B cell (primary cell): ENCODE results near the gene PLEKHA7. TPM values are rescaled to one million over a fixed set of nuclear protein-coding genes. Genes with fewer than 3 reads are reported as not detected.

Experiments used
- ATAC-seq: fragments of 200-7000 bp; cut with Tn5 transposase; one replicate; pipeline ENCODE4 v1.10.0; 2021; ENCODE audit warnings: low read depth, mild to moderate bottlenecking, moderate number of reproducible peaks, moderate library complexity
- CTCF ChIA-PET: fragments of 350-600 bp; sonication (Branson Sonifier 250); formaldehyde crosslinking; loops from one replicate; lab custom pipeline; 2021; ENCODE audit warnings: antibody characterized with exemption, inconsistent platforms; lab: Charles Lee
- POLR2A ChIA-PET: fragments of 350-600 bp; sonication (Branson Sonifier 250); formaldehyde crosslinking; loops from one replicate; lab custom pipeline; 2021; ENCODE audit warnings: antibody characterized with exemption; lab: Charles Lee
- DNase-seq: peaks from one replicate; pipeline ENCODE4 v3.0.0; 2013
- H2AFZ ChIP-seq: 2 replicates; pipeline ENCODE4 v1.6.1; 2012; ENCODE audit warnings: mild to moderate bottlenecking, low read depth, low read length; ENCODE audit not compliant: insufficient read depth, poor library complexity, severe bottlenecking
- H3K27ac ChIP-seq, 2 donors: 1 replicate in 1 of 2; 2 replicates in 1 of 2; pipeline ENCODE4 v1.5.1; 2012 to 2013; ENCODE audit warnings: low read length in 2 of 2, mild to moderate bottlenecking in 2 of 2, moderate library complexity in 1 of 2
- H3K27me3 ChIP-seq, 4 experiments: fragments of 200-600 bp in 1 of 4; sonication (generic) in 1 of 4; replicated peaks in 1 of 4; 1 replicate in 2 of 4; 2 replicates in 2 of 4; pipeline versions ENCODE4 v1.6.1 to v1.7.0; 2013 to 2016; ENCODE audit warnings: low read length in 3 of 4, mild to moderate bottlenecking in 2 of 4, mixed read lengths in 1 of 4, moderate library complexity in 1 of 4; ENCODE audit not compliant: insufficient read depth in 4 of 4, control insufficient read depth in 3 of 4; ENCODE audit errors: control extremely low read depth in 1 of 4
- H3K36me3 ChIP-seq, 2 experiments: replicated peaks in 1 of 2; 1 replicate in 1 of 2; 2 replicates in 1 of 2; pipeline versions ENCODE4 v1.6.1 to v1.7.1; 2013; ENCODE audit warnings: low read length in 1 of 2; ENCODE audit not compliant: insufficient read depth in 2 of 2, control insufficient read depth in 1 of 2; ENCODE audit errors: control extremely low read depth in 1 of 2, extremely low read depth in 1 of 2
- H3K4me1 ChIP-seq, 2 donors: fragments of 200-600 bp in 1 of 2; sonication (generic) in 1 of 2; 1 replicate in 1 of 2; 2 replicates in 1 of 2; pipeline versions ENCODE4 v1.5.1 to v1.6.1; 2013 to 2017; ENCODE audit warnings: low read length in 2 of 2; ENCODE audit not compliant: control insufficient read depth in 2 of 2, insufficient read depth in 2 of 2
- H3K4me2 ChIP-seq: replicated peaks from 2 replicates; pipeline ENCODE3; 2012; ENCODE audit warnings: mild to moderate bottlenecking, low read depth, low read length; ENCODE audit not compliant: poor library complexity, severe bottlenecking
- H3K4me3 ChIP-seq, 5 experiments: fragments of 200-600 bp in 1 of 5; sonication (generic) in 1 of 5; 1 replicate in 3 of 5; 2 replicates in 2 of 5; pipeline versions ENCODE4 v1.5.1 to v1.7.0; 2011 to 2016; ENCODE audit warnings: low read length in 4 of 5, mild to moderate bottlenecking in 4 of 5, low read depth in 2 of 5, control low read depth in 1 of 5, moderate library complexity in 1 of 5; ENCODE audit not compliant: insufficient read depth in 1 of 5; ENCODE audit errors: control extremely low read depth in 1 of 5, extremely low read depth in 1 of 5
- H3K79me2 ChIP-seq: fragments of 200-600 bp; sonication (generic); one replicate; pipeline ENCODE4 v1.6.0; 2016; ENCODE audit warnings: low read length; ENCODE audit not compliant: control insufficient read depth, insufficient read depth
- H3K9ac ChIP-seq: fragments of 200-600 bp; sonication (generic); 2 replicates; pipeline ENCODE4 v1.6.1; 2017; ENCODE audit warnings: mild to moderate bottlenecking, low read length, moderate library complexity
- H3K9me3 ChIP-seq, 3 donors: one replicate each; pipeline versions ENCODE4 v1.6.1 to v1.7.1; 2013; ENCODE audit warnings: low read length in 2 of 3; ENCODE audit not compliant: control insufficient read depth in 2 of 3, insufficient read depth in 1 of 3; ENCODE audit errors: control extremely low read depth in 1 of 3
- H4K20me1 ChIP-seq: 2 replicates; pipeline ENCODE4 v1.6.0; 2012; ENCODE audit warnings: mild to moderate bottlenecking, low read length; ENCODE audit not compliant: insufficient read depth, control insufficient read depth, poor library complexity, severe bottlenecking
- H3K27ac Mint-ChIP-seq: one replicate; pipeline ENCODE4 v1.8.0; 2021; ENCODE audit warnings: mixed read lengths
- H3K27me3 Mint-ChIP-seq: one replicate; pipeline ENCODE4 v1.8.0; 2021; ENCODE audit warnings: mixed read lengths
- H3K4me1 Mint-ChIP-seq: one replicate; pipeline ENCODE4 v1.8.0; 2021; ENCODE audit warnings: mixed read lengths
- H3K4me3 Mint-ChIP-seq: one replicate; pipeline ENCODE4 v1.8.0; 2021; ENCODE audit warnings: mixed read lengths
- H3K9me3 Mint-ChIP-seq: one replicate; pipeline ENCODE4 v1.8.0; 2022; ENCODE audit warnings: mixed read lengths; ENCODE audit not compliant: insufficient read depth
- CTCF ChIP-seq: fragments of 200-600 bp; IDR thresholded peaks from one replicate; pipeline ENCODE4 v1.8.0; 2022; ENCODE audit warnings: antibody characterized with exemption, mild to moderate bottlenecking
- EZH2 ChIP-seq: IDR thresholded peaks from 2 replicates; pipeline ENCODE4 v1.6.1; 2012; ENCODE audit warnings: borderline replicate concordance, low read depth, mild to moderate bottlenecking, moderate library complexity, low read length; ENCODE audit not compliant: insufficient read depth, poor library complexity, severe bottlenecking
- WGBS: methylation state at CpG from one replicate; pipeline ENCODE4 v1.1.5; 2013; ENCODE audit warnings: missing lambda C conversion rate; ENCODE audit not compliant: insufficient coverage; 5-methylcytosine and 5-hydroxymethylcytosine counted together
- intact Hi-C: fragments of 100-400 bp; cut with micrococcal nuclease; formaldehyde crosslinking; loops from one replicate; pipeline ENCODE4 v1.10.0; 2022
- polyA plus RNA-seq: library from polyadenylated mRNA; depleted of rRNA; stranded (reverse); fragments of >200 nt; gene quantifications from 2 replicates; pipeline ENCODE4 v1.2.3, GENCODE V29; 2012
- total RNA-seq, 2 donors: library from RNA; stranded (reverse); fragments of 120-200 nt in 1 of 2; gene quantifications; 1 replicate in 1 of 2; 2 replicates in 1 of 2; pipeline versions ENCODE4 v1.2.3 to v1.2.4, GENCODE V29; 2013 to 2022

The PLEKHA7 gene
- total and polyA plus RNA-seq, 2 donors (not counting 1 experiment from before 2014, with no cell fraction given) = 1.7 to 8.2 TPM

GRCh38 chr11:16815047-16815767 is 199.0 kb downstream of the PLEKHA7 start:
- Histone ChIP-seq H3K27me3 (no peaks in the 10 kb centered on the region), H2AFZ (no peak overlapping the region), H4K20me1 (no peaks in the 10 kb centered on the region), H3K79me2 (no peaks in the 10 kb centered on the region), H3K9ac (no peak overlapping the region), H3K27ac (no peak overlapping the region), H3K4me1 (no peaks in the 10 kb centered on the region), H3K9me3 (no peaks in the 10 kb centered on the region), H3K4me2 (no peak overlapping the region), H3K36me3 (no peaks in the 10 kb centered on the region), H3K4me3 (no peak overlapping the region)
- H3K4me3 Mint-ChIP-seq = no peak overlapping the region
- ATAC-seq = no peak
- intact Hi-C loops = no loop called here
- TF ChIP-seq CTCF (no peak), EZH2 (no peak)
- H3K4me1 Mint-ChIP-seq = peaks cover 2% of the 10 kb centered on the region
- no peaks in the 10 kb centered on the region for H3K27me3 Mint-ChIP-seq
- no peaks in the 10 kb centered on the region for H3K9me3 Mint-ChIP-seq
- 81% methylated on average over 17 of the region's 23 CpGs for WGBS
- no peak for DNase-seq
- ChIA-PET POLR2A (no interaction called here), CTCF (interaction anchor here (1.1 kb wide), 1 partner anchor 9 kb away, joined by 4 read pairs; no protein-coding TSS in a partner anchor)
- no peak overlapping the region for H3K27ac Mint-ChIP-seq

- H3K9ac ChIP-seq = no peak overlapping the region
- Mint-ChIP-seq H3K4me3 (no peak overlapping the region), H3K27me3 (no peaks in the 10 kb centered on the region), H3K27ac (no peak overlapping the region), H3K9me3 (no peaks in the 10 kb centered on the region), H3K4me1 (no peaks in the 10 kb centered on the region)
- no peak overlapping the region for H2AFZ ChIP-seq
- H3K4me2 ChIP-seq = no peak overlapping the region
- no peaks in the 10 kb centered on the region for H3K27me3 ChIP-seq
- TF ChIP-seq EZH2 = no peak
- no peak for TF ChIP-seq CTCF
- H3K9me3 ChIP-seq = no peaks in the 10 kb centered on the region
- WGBS = 77% methylated on average over 7 of the region's 7 CpGs
- no peaks in the 10 kb centered on the region for H3K36me3 ChIP-seq
- H4K20me1 ChIP-seq = no peaks in the 10 kb centered on the region
- no peak overlapping the region for H3K4me3 ChIP-seq
- no peak overlapping the region for H3K27ac ChIP-seq
- CTCF ChIA-PET = no interaction called here
- intact Hi-C loops = no loop called here
- no peaks in the 10 kb centered on the region for H3K79me2 ChIP-seq
- ATAC-seq (no peak), DNase-seq (no peak)
- H3K4me1 ChIP-seq = no peaks in the 10 kb centered on the region
- POLR2A ChIA-PET = no interaction called here
Measured at GRCh38 chr11:16814410-16815046, 199.7 kb downstream of the PLEKHA7 start.
